Body of pancreas (tissue), 4 donors: Measurements from ENCODE around the gene FOXS1.

ENCODE experiments used
- POLR2A ChIP-seq, 3 donors: fragments of 450-650 bp; IDR thresholded peaks; one replicate each; pipeline ENCODE4 v1.6.1; 2016; ENCODE audit warnings: antibody characterized with exemption in 3 of 3, mild to moderate bottlenecking in 2 of 3
- TF ChIP-seq, protein P1 (sequence below), 7 experiments: fragments of 450-650 bp in 4 of 7; fragments of 200-600 bp in 3 of 7; sonication (generic) in 3 of 7; IDR thresholded peaks; one replicate each; pipeline ENCODE4 v1.5.1; 2016 to 2019; ENCODE audit warnings: antibody characterized with exemption in 7 of 7

DNA sequence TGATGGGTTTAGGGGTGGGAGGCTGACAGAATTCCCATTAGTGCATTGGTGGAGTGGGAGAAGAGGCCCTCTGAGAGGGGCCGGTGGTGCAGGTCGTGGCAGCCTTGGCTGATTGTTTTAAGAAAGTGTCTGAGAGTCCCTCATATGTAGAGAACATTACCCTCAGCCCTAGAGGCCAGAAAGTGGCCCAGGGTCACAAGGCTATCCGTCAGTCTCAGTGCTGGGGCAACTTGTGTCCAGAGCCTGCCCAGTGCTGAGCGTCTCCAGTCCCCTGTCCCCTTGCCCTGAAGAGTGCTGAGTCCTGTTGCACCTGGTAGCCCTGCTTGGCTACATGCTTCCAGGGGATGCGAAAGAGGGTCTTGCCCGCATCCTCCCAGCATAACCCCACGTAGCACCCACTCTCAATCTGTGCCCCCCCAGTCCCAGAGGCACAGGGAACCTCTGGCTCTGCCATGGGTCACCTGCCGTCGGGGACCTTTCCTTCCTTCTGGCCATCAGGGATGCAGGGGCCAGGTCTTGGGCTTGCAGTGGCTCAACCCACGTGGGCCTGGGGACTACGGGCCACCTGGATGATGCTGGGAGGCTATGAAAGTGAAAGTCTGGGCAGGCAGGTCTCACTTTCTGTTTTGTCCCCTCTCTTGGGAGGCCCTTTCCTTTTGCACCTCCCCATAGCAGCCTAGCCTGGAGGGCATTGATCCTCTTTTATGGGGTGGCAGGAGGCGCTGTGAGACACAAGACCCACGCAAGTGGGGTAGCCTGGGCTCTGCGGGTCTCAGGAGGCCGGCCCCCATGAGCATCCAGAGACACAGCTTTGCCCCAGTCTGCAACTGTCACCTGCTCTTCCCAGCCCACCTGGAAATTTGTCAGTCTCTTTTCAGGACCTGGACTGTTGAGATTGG is 12.7 kb upstream of the FOXS1 start:
- TF ChIP-seq, protein P1, sequence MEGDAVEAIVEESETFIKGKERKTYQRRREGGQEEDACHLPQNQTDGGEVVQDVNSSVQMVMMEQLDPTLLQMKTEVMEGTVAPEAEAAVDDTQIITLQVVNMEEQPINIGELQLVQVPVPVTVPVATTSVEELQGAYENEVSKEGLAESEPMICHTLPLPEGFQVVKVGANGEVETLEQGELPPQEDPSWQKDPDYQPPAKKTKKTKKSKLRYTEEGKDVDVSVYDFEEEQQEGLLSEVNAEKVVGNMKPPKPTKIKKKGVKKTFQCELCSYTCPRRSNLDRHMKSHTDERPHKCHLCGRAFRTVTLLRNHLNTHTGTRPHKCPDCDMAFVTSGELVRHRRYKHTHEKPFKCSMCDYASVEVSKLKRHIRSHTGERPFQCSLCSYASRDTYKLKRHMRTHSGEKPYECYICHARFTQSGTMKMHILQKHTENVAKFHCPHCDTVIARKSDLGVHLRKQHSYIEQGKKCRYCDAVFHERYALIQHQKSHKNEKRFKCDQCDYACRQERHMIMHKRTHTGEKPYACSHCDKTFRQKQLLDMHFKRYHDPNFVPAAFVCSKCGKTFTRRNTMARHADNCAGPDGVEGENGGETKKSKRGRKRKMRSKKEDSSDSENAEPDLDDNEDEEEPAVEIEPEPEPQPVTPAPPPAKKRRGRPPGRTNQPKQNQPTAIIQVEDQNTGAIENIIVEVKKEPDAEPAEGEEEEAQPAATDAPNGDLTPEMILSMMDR (IDR thresholded peaks at IDR 0.05), result no peak
- TF ChIP-seq POLR2A (IDR thresholded peaks at IDR 0.05), result no peak
